GM18505 (cell line): ENCODE data around the gene RGPD6.
A peak's percentile ranks its signal among the peaks of the same experiment; 100 is the strongest.
"Not testable (repeated sequence)": the region's sequence is repeated elsewhere in the genome, so short reads cannot be mapped to it uniquely, and the experiment has no call there.

ENCODE experiments used
- ATAC-seq: cut with Tn5 transposase; IDR thresholded peaks from one replicate; pipeline ENCODE4 v1.9.1; 2021; ENCODE audit not compliant: unreplicated experiment

Gene RGPD6

DNA sequence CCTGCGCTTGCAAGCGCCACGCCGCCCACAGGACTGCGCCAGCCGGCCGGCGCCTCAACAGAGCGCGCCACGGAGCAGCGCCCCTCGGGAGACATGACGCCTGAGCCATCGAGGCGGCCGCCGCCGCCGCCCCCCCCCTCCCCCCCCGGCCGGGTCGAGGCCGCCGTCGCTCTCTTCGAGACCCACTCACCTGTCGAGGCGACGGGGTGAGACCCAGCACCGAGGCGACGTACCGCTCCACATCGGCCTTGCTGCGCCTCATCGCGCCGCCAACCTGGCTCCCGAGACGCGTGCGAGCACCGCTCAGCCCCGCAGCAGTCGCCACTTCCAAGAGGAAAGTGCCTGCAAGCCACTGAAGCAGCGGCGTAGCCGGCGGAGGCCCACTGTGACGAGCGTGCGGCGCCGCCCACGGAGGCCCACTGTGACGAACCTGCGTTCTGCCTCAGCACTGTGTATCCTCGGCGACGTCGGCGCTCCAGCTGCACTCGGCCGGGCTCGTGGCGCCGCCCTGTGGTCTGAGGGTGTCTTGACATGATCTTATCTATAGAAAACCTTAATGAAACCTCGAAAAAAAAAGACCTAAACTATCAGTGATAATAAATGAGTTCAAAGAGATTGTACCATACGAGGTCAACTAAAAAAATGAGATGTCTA is at the start of gene RGPD6:
Gene RGPD6, minus strand, starts transcription at position 460 of the 654 bp plus-strand sequence. Its CDS starts 198 bp downstream, at position 262.
- ATAC-seq = peak; percentile 96

GRCh38 chr2:110619326-110619939 is 42.4 kb upstream of the RGPD6 start:
- ATAC-seq = not testable (repeated sequence)

GRCh38 chr2:110613927-110614326 is 36.9 kb upstream of the RGPD6 start:
- not testable (repeated sequence) for ATAC-seq

GRCh38 chr2:110610613-110611250 is 33.7 kb upstream of the RGPD6 start:
- not testable (repeated sequence) for ATAC-seq

DNA sequence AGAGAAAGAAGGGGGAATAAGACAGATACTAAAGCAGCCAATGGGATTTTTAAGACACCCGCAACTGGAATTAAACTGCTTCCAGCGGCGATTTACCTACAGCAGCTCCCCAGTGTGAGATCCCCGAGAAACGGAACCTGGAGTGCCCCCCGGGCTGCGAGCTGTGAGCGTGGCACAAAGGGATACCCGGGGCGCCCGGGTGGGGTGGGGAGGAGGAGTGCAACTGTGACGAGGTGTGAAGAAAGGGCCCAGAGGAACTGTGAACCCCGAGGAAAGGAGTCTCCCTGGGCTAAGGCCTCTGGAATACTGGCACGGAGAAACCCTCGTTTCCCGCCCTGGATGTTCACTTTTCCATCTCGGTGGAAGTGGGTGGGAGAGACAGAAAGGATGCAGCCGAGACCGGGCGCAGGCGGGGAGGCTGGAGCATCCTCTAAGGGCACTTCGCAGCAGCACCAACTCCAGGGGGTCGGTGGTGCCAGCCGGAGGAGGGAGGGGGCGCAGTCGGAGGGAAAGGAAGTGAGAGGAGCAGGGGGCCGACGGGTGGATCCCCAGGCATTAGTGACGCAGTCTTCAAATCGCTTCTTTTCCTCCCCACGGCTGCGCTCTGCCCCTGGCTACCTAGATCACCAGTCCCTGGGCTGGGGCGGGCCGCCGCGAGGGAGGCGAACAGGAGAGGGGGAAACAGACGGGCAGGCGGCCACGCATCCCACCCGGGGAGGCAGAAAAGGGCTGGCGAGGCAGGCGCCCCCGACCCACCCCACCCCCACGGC is 33.0 kb upstream of the RGPD6 start:
- not testable (repeated sequence) for ATAC-seq

- ATAC-seq = not testable (repeated sequence)
These were observed 31.9 kb upstream of the RGPD6 start for GRCh38 chr2:110608788-110609502.

DNA sequence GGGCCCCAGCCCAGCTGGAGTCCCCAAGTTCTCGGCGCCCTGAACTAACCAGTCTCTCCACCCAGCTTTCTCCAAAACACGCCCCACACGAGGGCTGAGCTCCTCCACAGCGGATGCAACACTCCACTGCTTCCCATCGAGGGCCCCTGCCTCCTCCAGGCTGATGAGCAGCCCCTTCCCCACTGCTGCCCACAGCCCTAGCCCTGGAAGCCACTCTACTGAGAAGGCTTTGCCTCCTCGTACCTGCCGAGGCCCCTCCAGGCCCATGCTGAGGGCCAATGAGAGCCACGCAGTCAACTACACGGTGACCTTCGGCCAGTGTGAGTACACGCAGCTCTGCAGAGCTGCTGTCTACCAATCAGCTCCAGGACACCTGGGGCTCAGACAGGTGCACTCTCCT is 28.0 kb upstream of the RGPD6 start:
- ATAC-seq = not testable (repeated sequence)

- not testable (repeated sequence) for ATAC-seq
These were observed 27.0 kb upstream of the RGPD6 start for GRCh38 chr2:110603917-110604591.

GRCh38 chr2:110602139-110602538 is 25.1 kb upstream of the RGPD6 start:
- ATAC-seq = not testable (repeated sequence)

DNA sequence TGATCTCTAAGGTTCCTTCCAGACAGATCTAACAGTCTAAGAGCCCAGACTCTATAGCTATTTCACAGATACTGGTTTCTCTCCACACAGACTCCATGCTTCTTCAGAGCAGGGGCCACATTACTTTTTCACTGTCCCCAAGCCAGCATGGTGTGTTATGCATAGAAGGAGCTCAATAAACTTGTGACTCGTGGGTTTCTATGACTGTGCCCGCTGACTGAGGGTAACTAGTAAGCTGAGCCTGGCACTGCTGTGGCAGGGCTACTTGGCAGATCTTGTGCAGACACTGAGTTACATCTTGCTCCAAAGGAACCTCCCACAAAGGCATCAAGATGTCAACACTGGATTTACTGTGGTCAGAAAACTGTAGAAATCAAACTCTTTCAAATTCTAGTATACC is 15.0 kb upstream of the RGPD6 start:
- not testable (repeated sequence) for ATAC-seq

DNA sequence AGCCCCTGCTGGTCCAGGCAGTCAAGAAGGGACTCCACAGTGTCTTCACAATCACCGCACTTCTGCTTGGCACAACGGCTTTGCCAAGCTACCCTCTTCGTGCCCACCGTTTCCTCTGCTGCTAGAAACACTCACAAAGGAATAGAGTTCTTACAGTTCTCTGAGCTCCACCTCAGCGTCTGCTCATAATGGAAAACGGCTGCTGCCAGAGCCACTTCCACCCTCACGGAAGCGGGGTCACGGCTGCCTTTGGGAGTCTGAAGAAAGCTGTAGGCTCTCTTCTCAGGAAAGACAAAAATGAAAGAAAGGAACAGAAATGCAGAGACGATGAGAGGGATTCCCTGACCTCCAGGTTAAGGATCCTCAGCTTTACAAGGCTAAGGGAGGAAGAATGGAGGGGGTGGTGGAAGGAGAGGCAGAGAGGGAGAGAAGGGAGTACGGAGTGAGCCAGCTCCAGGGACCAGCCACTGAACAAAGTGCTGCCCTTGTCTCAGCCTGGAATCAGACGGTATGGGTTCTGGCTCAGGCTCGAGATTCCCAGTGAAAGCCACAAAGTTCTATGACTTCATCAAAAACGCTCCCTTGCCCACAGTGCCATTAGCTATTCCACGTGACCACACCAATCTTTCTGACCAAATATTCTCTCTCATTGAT is 12.8 kb upstream of the RGPD6 start:
- ATAC-seq = not testable (repeated sequence)

DNA sequence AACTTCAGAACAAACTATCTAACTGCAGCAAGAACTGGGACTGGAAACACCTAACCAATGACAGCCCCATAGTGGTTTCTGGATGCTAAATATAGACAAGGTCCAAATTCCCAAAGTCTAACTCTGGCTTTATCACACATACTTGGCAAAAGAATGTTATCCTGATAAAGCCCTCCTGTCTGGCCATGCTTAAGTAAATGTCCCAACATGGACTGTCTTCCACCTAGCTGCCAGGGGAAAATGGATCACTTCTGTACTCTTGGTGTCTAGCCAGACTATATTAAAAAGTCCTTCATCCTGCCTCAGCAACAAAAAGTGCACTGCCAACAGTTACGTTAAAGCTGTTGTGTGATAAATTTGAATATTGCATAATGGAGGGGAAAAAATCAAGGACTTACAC is 11.5 kb upstream of the RGPD6 start:
- ATAC-seq = not testable (repeated sequence)

GRCh38 chr2:110579216-110579965 is 2.4 kb upstream of the RGPD6 start:
- not testable (repeated sequence) for ATAC-seq

- not testable (repeated sequence) for ATAC-seq
These were observed 1.4 kb upstream of the RGPD6 start for GRCh38 chr2:110578429-110578828.

DNA sequence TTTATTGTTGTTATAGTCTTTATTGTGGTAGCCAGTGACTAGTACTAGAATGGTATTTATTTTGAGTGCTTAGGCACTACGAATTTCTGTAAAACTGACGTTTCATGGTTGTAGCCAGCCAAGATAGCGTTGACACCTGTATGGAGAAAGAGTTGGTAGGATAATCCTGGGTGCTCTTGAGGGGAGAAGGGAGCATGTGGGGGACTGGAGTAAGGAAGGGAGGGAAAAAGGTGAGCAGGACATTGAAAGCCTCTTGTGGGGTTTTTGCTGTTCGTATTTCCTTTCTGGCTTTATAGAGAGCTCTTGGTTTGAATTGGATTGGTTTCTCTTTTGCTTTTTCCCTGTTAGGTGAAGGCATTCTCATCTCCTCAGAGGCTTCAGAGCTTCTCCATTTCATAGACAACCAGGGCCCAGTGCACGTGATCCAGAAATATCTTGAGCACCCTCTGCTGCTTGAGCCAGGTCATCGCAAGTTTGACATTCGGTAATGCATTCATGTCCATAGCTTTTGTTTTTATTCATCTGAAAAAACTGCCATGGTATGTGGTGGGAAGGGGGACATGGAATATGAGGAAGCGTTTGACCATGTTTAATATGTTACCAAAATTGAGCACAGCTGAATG is 77.2 kb downstream of the RGPD6 start:
- not testable (repeated sequence) for ATAC-seq

GRCh38 chr2:110496027-110496426 is 81.0 kb downstream of the RGPD6 start:
- not testable (repeated sequence) for ATAC-seq

GRCh38 chr2:110494488-110494887 is 82.5 kb downstream of the RGPD6 start:
- ATAC-seq = not testable (repeated sequence)

DNA sequence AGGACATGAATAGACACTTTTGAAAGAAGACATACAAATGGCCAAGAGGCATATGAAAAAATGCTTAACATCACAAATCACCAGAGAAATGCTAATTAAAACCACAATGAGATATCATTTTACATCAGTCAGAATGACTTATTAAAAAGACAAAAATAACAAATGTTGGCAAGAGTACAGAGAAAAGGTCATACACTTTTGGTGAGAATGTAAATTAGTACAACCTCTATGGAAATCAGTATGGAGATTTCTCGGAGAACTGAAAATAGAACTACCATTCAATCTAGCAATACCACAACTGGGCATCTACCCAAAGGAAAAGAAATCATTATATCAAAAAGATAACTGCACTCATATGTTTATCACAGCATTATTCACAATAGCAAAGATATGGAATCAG is 88.0 kb downstream of the RGPD6 start:
- not testable (repeated sequence) for ATAC-seq
